GM18507 (cell line): ENCODE data around the gene SLC7A14.

Source experiments
- DNase-seq: peaks from one replicate; pipeline ENCODE4 v3.0.0; 2011; ENCODE audit warnings: low read depth; ENCODE audit not compliant: insufficient read length; ENCODE audit errors: extremely low spot score
- FAIRE-seq: peaks from 2 replicates; lab custom pipeline; 2011; peaks lifted over from hg19 to GRCh38; lab: Jason Lieb, UNC

SLC7A14 gene

DNA sequence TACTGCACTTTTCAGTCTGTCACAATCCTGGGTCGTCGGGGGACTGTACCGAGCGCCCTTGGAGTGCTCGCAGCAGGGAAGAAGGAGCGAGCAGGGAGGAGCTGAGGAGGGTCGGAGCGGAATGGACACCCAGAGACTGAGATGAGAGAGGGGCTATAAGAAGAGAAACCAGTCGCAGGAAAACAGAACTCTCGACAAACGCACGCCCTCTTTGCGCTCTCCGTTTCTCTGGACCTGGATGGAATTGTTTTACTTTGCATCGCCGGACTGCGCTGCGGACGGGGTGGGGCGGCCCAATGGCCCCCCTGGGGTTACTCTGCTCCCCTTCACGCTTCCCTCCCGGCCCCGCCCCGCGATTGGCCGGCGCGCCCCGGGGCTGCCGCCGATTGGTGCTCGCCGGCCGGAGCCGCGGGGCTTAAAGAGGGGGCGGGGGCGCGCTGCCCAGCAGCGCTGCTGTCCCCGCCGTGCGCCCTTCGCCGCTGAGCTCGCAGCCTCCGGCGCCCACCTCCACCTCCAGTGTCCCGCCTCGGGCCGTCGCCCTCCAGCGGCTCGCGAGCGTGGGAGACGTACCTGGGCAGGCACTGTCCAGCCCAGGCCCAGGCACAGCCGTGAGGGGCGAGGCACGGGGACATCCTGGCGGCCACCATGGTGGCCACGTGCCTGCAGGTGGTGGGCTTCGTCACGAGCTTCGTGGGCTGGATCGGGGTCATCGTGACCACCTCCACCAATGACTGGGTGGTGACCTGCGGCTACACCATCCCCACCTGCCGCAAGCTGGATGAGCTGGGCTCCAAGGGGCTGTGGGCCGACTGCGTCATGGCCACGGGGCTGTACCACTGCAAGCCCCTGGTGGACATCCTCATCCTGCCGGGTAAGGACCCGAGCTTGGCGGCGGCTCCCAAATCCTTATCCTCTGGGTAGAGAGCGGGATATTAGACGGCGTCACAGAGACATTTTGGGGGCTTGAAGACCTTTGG lies 167.2 kb downstream of the SLC7A14 start, which contains the start of gene CLDN11:
CLDN11 (plus strand) TSS at position 447 of the 977 bp plus-strand sequence; CDS start at position 646, 199 bp downstream.
- no peak for DNase-seq

DNA sequence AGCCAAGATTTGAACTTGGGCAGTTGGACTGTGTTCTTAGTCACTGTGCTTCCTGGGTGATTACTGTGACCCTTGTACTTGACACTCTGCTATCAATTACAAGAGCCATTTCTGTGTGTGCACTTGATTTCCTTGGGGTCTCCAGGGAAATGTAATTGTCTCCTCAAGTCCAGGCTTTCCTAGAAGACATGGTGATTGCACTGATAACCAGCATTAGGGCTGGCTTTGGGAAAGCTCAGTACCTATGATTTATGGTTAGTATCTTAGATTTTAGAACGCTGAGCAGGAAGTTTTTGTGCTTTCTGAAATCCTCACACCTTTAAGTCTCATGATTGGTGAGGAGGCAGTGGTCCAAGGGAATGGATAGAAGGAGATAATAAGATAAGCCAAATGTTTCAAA lies 168.8 kb downstream of the SLC7A14 start:
- no peak for DNase-seq
- no peak for FAIRE-seq

More for the DNA sequence above, 167.2 kb downstream of the SLC7A14 start, which contains the start of gene CLDN11:
- no peak for FAIRE-seq

DNA sequence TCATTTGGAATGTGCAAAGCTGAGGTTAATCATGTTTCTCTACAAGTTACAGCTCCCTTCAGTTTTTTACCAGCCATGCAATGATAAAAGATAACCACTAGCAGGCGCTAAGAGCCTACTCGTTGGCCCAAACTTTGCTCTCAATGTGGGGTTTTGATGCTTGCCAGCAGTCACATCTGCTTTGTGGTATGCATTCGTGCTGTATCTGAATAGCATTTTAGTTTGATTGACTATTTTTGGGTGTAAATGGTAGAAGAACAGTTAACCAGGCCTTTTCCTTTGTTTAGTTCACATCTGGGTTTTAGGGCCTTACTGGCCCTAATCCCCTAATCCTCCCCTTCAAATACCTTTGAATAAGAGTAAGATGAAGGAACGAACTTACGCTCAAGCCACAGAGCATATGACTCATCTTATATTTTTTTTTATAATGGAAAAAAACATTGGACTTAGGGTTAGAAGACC lies 171.6 kb downstream of the SLC7A14 start:
- FAIRE-seq (peak; percentile 59), DNase-seq (peak; percentile 39)

DNA sequence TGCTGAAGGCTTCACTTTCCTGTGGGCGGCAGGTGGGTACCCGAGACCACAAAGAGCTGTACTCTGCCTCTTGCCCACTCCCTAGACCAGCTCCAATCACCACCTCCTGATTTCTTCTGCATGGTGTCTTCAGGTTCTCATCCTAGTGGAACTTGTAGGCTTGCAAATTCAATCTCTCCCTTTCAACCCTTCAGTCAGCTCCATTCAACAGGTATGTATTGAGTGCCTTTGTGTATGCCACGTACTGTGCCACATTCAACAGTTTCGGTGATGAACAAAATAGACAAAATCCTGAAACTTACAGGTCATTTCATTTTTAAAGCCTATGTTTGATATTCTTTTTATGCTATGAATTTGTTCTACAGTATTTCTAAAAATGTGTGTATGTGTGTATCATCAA lies 172.6 kb downstream of the SLC7A14 start:
- no peak for DNase-seq
- FAIRE-seq: no peak

DNA sequence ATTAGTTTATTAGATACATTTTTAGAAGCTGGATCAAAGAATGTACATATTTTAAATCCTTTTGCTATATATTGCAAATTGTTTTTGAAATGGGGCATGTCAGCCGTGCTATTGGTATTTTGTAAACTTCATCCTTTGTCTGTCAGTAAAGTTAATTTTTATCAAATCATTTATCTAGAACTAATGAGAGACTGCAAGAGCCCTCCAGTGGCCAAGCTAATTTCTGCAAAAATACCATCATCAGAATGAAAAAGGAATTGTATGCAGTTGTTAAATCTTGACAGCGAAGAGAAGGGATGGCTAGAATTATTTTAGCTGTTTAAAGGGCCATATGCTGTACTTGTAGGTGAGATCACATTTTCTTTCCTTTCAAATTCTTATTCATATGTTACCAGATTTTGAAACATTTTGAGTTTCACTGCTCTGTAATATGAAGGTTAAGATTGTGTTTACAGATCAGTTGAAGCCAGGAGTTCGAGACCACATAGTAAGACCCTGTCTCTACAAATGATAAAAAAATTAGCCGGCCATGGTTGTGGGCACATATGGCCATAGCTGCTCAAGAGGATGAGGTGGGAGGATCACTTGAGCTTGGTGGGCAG lies 175.3 kb downstream of the SLC7A14 start:
- DNase-seq: no peak
- no peak for FAIRE-seq
